IMR-90 (cell line): ENCODE results near the gene TRIO. TPM values are rescaled to one million over a fixed set of nuclear protein-coding genes. Genes with fewer than 3 reads are reported as not detected.
A peak's percentile ranks its signal among the peaks of the same experiment; 100 is the strongest.

Experiments used
- ATAC-seq: fragments of 200-7000 bp; cut with Tn5 transposase; 2 replicates; pipeline ENCODE4 v1.9.1; 2020; ENCODE audit warnings: low read depth, mild to moderate bottlenecking, moderate library complexity
- BruUV-seq: library from RNA; stranded (reverse); fragments of 400-500 nt; replicated peaks from 2 replicates; lab custom pipeline; 2021; lab: Mats Ljungman, UMichigan
- CTCF ChIA-PET: fragments of 300-600 bp; formaldehyde crosslinking; extraction: SDS; loops from one replicate; lab custom pipeline; 2021; ENCODE audit warnings: antibody characterized with exemption; lab: Yijun Ruan, JAX
- POLR2A ChIA-PET: fragments of 300-600 bp; sonication (Branson Sonifier 250); formaldehyde crosslinking; loops from one replicate; lab custom pipeline; 2022; ENCODE audit warnings: antibody characterized with exemption; ENCODE audit not compliant: unreplicated experiment; lab: Charles Lee
- DNase-seq: peaks from one replicate; pipeline ENCODE4 v3.0.0; 2013
- H2AFZ ChIP-seq: replicated peaks from 2 replicates; pipeline ENCODE3; 2013; ENCODE audit warnings: low read length, mild to moderate bottlenecking; ENCODE audit not compliant: poor library complexity
- H2AK5ac ChIP-seq: 2 replicates; pipeline ENCODE4 v1.6.1; 2013; ENCODE audit warnings: low read depth, low read length, inconsistent platforms
- H2AK9ac ChIP-seq: replicated peaks from 2 replicates; pipeline ENCODE3; 2013; ENCODE audit warnings: mild to moderate bottlenecking, low read depth, low read length, moderate library complexity; ENCODE audit not compliant: poor library complexity
- H2BK120ac ChIP-seq: 2 replicates; pipeline ENCODE4 v1.6.1; 2013; ENCODE audit warnings: low read depth, low read length, inconsistent platforms
- H2BK15ac ChIP-seq: 3 replicates; pipeline ENCODE4 v1.6.1; 2013; ENCODE audit warnings: low read depth, low read length, inconsistent platforms
- H2BK20ac ChIP-seq: 2 replicates; pipeline ENCODE4 v1.6.1; 2013; ENCODE audit warnings: low read depth, mild to moderate bottlenecking, inconsistent platforms, low read length, moderate library complexity
- H2BK5ac ChIP-seq: 2 replicates; pipeline ENCODE4 v1.6.1; 2013; ENCODE audit warnings: mild to moderate bottlenecking, low read depth, low read length, inconsistent platforms; ENCODE audit not compliant: poor library complexity, severe bottlenecking
- H3K14ac ChIP-seq: replicated peaks from 2 replicates; pipeline ENCODE4 v1.6.1; 2013; ENCODE audit warnings: low read depth, low read length, inconsistent platforms
- H3K18ac ChIP-seq: 2 replicates; pipeline ENCODE4 v1.6.1; 2013; ENCODE audit warnings: low read depth, low read length, control low read depth
- H3K23ac ChIP-seq: 2 replicates; pipeline ENCODE4 v1.6.1; 2013; ENCODE audit warnings: low read depth, low read length, inconsistent platforms
- H3K27ac ChIP-seq: 2 replicates; pipeline ENCODE4 v1.5.1; 2013; ENCODE audit warnings: mild to moderate bottlenecking, control low read depth, low read length; ENCODE audit not compliant: insufficient read depth
- H3K27me3 ChIP-seq: 2 replicates; pipeline ENCODE4 v1.6.1; 2013; ENCODE audit warnings: low read length; ENCODE audit not compliant: control insufficient read depth, insufficient read depth
- H3K36me3 ChIP-seq: 2 replicates; pipeline ENCODE4 v1.6.1; 2013; ENCODE audit warnings: low read length, mixed read lengths; ENCODE audit not compliant: control insufficient read depth, insufficient read depth
- H3K4ac ChIP-seq: 2 replicates; pipeline ENCODE4 v1.6.1; 2013; ENCODE audit warnings: low read depth, low read length, inconsistent platforms
- H3K4me1 ChIP-seq: 2 replicates; pipeline ENCODE4 v1.6.1; 2013; ENCODE audit warnings: low read length, mixed read lengths; ENCODE audit not compliant: control insufficient read depth, insufficient read depth
- H3K4me2 ChIP-seq: 2 replicates; pipeline ENCODE4 v1.6.1; 2013; ENCODE audit warnings: low read depth, mild to moderate bottlenecking, control low read depth, low read length, moderate library complexity
- H3K4me3 ChIP-seq: 2 replicates; pipeline ENCODE4 v1.5.1; 2013; ENCODE audit warnings: low read depth, mild to moderate bottlenecking, control low read depth, low read length, moderate library complexity; ENCODE audit not compliant: insufficient read depth
- H3K56ac ChIP-seq: 2 replicates; pipeline ENCODE4 v1.6.1; 2013; ENCODE audit warnings: low read length, inconsistent platforms; ENCODE audit not compliant: insufficient read depth; ENCODE audit errors: extremely low read depth
- H3K79me1 ChIP-seq, 2 experiments: 2 replicates each; pipeline ENCODE4 v1.6.1; 2013; ENCODE audit warnings: low read length in 2 of 2, inconsistent platforms in 1 of 2, low read depth in 1 of 2
- H3K9ac ChIP-seq: 2 replicates; pipeline ENCODE4 v1.6.1; 2013; ENCODE audit warnings: low read depth, low read length, control low read depth
- H3K9me1 ChIP-seq: 2 replicates; pipeline ENCODE4 v1.6.1; 2013; ENCODE audit warnings: low read length, inconsistent platforms; ENCODE audit not compliant: insufficient read depth
- H3K9me3 ChIP-seq: 2 replicates; pipeline ENCODE4 v1.6.1; 2013; ENCODE audit warnings: low read length; ENCODE audit not compliant: control insufficient read depth, insufficient read depth
- H4K20me1 ChIP-seq: 2 replicates; pipeline ENCODE4 v1.6.1; 2013; ENCODE audit warnings: low read length, inconsistent platforms; ENCODE audit not compliant: insufficient read depth
- H4K5ac ChIP-seq: 2 replicates; pipeline ENCODE4 v1.6.1; 2013; ENCODE audit warnings: mild to moderate bottlenecking, low read depth, low read length, control low read depth
- H4K8ac ChIP-seq, 2 experiments: 2 replicates each; pipeline ENCODE4 v1.6.1; 2013; ENCODE audit warnings: low read depth in 2 of 2, low read length in 2 of 2, control low read depth in 1 of 2, inconsistent platforms in 1 of 2
- H4K91ac ChIP-seq: 2 replicates; pipeline ENCODE4 v1.6.1; 2013; ENCODE audit warnings: low read depth, low read length, inconsistent platforms; ENCODE audit not compliant: insufficient read depth
- CEBPB ChIP-seq: IDR thresholded peaks from 2 replicates; pipeline ENCODE4 v1.6.1; 2012; ENCODE audit warnings: low read depth, low read length, improper control_type of control experiment
- MXI1 ChIP-seq: IDR thresholded peaks from 2 replicates; pipeline ENCODE4 v1.6.1; 2012; ENCODE audit warnings: low read depth, mild to moderate bottlenecking, low read length, moderate library complexity, borderline replicate concordance
- WGBS, 2 experiments: methylation state at CpG; one replicate each; pipeline versions ENCODE4 v1.1.5 to v1.1.7; 2013; ENCODE audit warnings: missing lambda C conversion rate in 2 of 2; ENCODE audit not compliant: insufficient read length in 1 of 2; ENCODE audit errors: extremely low coverage in 2 of 2; 5-methylcytosine and 5-hydroxymethylcytosine counted together
- dilution Hi-C: fragments of 300-500 bp; cut with HindIII; formaldehyde crosslinking; loops from one replicate; pipeline ENCODE4 v1.14.3; 2018; ENCODE audit warnings: low sequenced_read_pairs; ENCODE audit not compliant: unreplicated experiment
- in situ Hi-C: fragments of 300-500 bp; cut with MboI; formaldehyde crosslinking; loops from 3 replicates; pipeline ENCODE4 v1.14.3; 2019; ENCODE audit warnings: low sequenced_read_pairs, inconsistent platforms, mixed read lengths
- intact Hi-C: fragments of 100-400 bp; cut with micrococcal nuclease; formaldehyde crosslinking; loops from 2 replicates; pipeline ENCODE4 v1.10.0; 2022
- polyA plus RNA-seq, 3 experiments: library from polyadenylated mRNA; depleted of rRNA; stranded (reverse); fragments of >200 nt; gene quantifications; 2 replicates each; pipeline ENCODE4 v1.2.3, GENCODE V29; 2012; ENCODE audit warnings: low replicate concordance in 1 of 3
- total RNA-seq: library from RNA; depleted of rRNA; stranded (reverse); fragments of >200 nt; gene quantifications from 2 replicates; pipeline ENCODE4 v1.2.3, GENCODE V29; 2012

The TRIO gene
- total and polyA plus RNA-seq, 2 of the 4 experiments (the other 2 are of a cell fraction): 206 to 522 TPM

DNA sequence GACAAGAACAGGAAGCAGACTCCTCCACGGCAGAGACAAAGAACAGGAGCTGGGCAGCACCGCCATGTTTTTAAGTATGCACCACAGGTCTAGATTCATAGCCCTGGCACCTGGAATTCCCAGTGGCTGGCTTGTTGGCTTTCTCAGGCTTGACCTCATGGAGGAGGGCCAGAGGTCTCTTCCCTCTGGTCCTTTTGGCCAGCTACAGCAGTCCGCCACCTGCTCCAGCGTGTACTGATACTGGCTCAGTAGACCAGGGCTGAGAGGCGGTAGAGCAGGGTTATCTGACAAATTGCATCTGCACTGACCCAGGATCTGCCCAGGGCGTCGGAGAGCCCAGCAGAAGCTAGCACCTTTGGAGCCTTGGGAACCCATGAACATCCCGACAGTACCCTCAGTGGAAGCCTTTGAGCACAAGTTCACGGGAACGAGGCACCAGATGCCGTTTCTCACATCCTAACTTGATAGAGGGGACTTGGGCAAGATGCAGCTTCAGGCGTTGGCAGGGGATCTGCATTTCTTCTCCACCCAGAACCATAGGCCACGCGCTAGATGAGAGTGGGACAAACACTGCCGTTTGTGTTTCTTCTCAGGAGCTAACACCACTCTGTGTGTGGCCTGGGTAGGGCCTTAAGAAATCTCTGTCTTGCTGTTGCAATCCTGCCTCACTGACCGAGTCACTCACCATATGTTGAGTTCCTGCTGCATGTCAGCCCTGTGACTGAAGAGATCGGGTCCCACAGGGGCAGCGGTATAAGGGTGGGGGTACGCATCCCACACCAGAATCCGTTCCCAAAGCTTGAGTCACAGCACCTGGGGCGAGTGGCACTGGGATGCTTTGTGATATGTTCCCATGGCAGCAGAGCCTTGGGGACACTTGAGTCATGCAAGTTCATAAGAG is 348.1 kb downstream of the TRIO start:
- H3K36me3 ChIP-seq: peaks cover 82% of the 10 kb centered on the region
- no peak overlapping the region for H4K91ac ChIP-seq
- H3K27me3 ChIP-seq: no peaks in the 10 kb centered on the region
- no peak overlapping the region for H3K18ac ChIP-seq
- no peak overlapping the region for H3K4ac ChIP-seq
- H3K4me3 ChIP-seq: no peak overlapping the region
- H3K4me1 ChIP-seq: peaks cover 16% of the 10 kb centered on the region
- TF ChIP-seq CEBPB: peak; percentile 89
- TF ChIP-seq MXI1: no peak
- H3K56ac ChIP-seq: no peak overlapping the region
- no peaks in the 10 kb centered on the region for H3K9me3 ChIP-seq
- H2BK120ac ChIP-seq: no peak overlapping the region
- peaks cover 20% of the 10 kb centered on the region for H3K9me1 ChIP-seq
- peak overlapping the region in 1 of 2 experiments; percentile 9; a peak in 1 of 4 replicates for H4K8ac ChIP-seq
- peaks cover 62 to 81% of the 10 kb centered on the region in 2 experiments for H3K79me1 ChIP-seq
- no peak overlapping the region for H2AK9ac ChIP-seq
- H4K20me1 ChIP-seq: peaks cover 78% of the 10 kb centered on the region
- DNase-seq: peak; percentile 75
- in situ Hi-C loops: no loop called here
- H3K23ac ChIP-seq: no peak overlapping the region
- no peak overlapping the region for H2AK5ac ChIP-seq
- peak; percentile 16 for ATAC-seq
- H2AFZ ChIP-seq: peak overlapping the region; percentile 16
- no TSS peak for BruUV-seq
- no peak overlapping the region for H2BK15ac ChIP-seq
- POLR2A ChIA-PET: no interaction called here
- WGBS, 2 experiments: 92% methylated on average over 10 of the region's 21 CpGs; no CpG with 5 or more reads in 1 of the 2 experiments
- dilution Hi-C loops: no loop called here
- intact Hi-C loops: loop anchor here (5.0 kb wide), 1 partner anchor 521 kb away; no protein-coding TSS in a partner anchor
- H2BK20ac ChIP-seq: no peak overlapping the region
- H3K14ac ChIP-seq: no peak overlapping the region
- H3K9ac ChIP-seq: no peak overlapping the region
- H3K27ac ChIP-seq: peak overlapping the region; percentile 0; the same call in 1 of the 2 replicates
- CTCF ChIA-PET: interaction anchor here (0.5 to 0.6 kb wide), 2 partner anchors 12 to 69 kb away, joined by 3 read pairs; no protein-coding TSS in a partner anchor
- H2BK5ac ChIP-seq: peak overlapping the region; percentile 28
- H4K5ac ChIP-seq: no peak overlapping the region
- H3K4me2 ChIP-seq: no peak overlapping the region
